Central memory CD8-positive, alpha-beta T cell (primary cell): ENCODE measurements around the gene WDFY3.

Experiments
- ATAC-seq: fragments of 150-1000 bp; cut with Tn5 transposase; replicated peaks from 2 replicates; pipeline ENCODE4 v1.10.0; 2022; ENCODE audit warnings: mild to moderate bottlenecking, moderate FRiP score, moderate number of reproducible peaks; ENCODE audit not compliant: poor library complexity, severe bottlenecking; ENCODE audit errors: extremely low read depth
- DNase-seq, 2 donors: peaks; one replicate each; pipeline ENCODE4 v3.0.0; 2021; ENCODE audit warnings: low spot score in 2 of 2
- H3K27ac Mint-ChIP-seq: one replicate; pipeline ENCODE4 v1.8.0; 2022; ENCODE audit warnings: low read depth, mild to moderate bottlenecking, moderate library complexity, mixed read lengths
- H3K27me3 Mint-ChIP-seq: one replicate; pipeline ENCODE4 v1.8.0; 2022; ENCODE audit warnings: mixed read lengths
- H3K36me3 Mint-ChIP-seq: one replicate; pipeline ENCODE4 v1.8.0; 2022; ENCODE audit warnings: mild to moderate bottlenecking, moderate library complexity, mixed read lengths; ENCODE audit not compliant: insufficient read depth
- H3K4me1 Mint-ChIP-seq: one replicate; pipeline ENCODE4 v1.8.0; 2022; ENCODE audit warnings: mixed read lengths
- H3K4me3 Mint-ChIP-seq: one replicate; pipeline ENCODE4 v1.8.0; 2022; ENCODE audit warnings: mild to moderate bottlenecking, moderate library complexity, mixed read lengths
- H3K9me3 Mint-ChIP-seq: one replicate; pipeline ENCODE4 v1.8.0; 2022; ENCODE audit warnings: mixed read lengths

WDFY3 gene

GRCh38 chr4:84964995-84965552 is 1.4 kb downstream of the WDFY3 start:
- no peak for DNase-seq
- Mint-ChIP-seq H3K9me3 (no peaks in the 10 kb centered on the region), H3K4me1 (peaks cover 11% of the 10 kb centered on the region), H3K27me3 (peaks cover 16% of the 10 kb centered on the region), H3K4me3 (no peak overlapping the region), H3K36me3 (no peaks in the 10 kb centered on the region), H3K27ac (no peak overlapping the region)
- ATAC-seq = no peak

GRCh38 chr4:84962102-84962501 is 4.4 kb downstream of the WDFY3 start:
- H3K4me3 Mint-ChIP-seq = no peak overlapping the region
- peaks cover 11% of the 10 kb centered on the region for H3K27me3 Mint-ChIP-seq
- no peaks in the 10 kb centered on the region for H3K9me3 Mint-ChIP-seq
- no peak overlapping the region for H3K27ac Mint-ChIP-seq
- H3K36me3 Mint-ChIP-seq = no peaks in the 10 kb centered on the region
- peaks cover 8% of the 10 kb centered on the region for H3K4me1 Mint-ChIP-seq
- DNase-seq (no peak), ATAC-seq (no peak)

GRCh38 chr4:84958434-84958833 is 8.1 kb downstream of the WDFY3 start:
- Mint-ChIP-seq H3K4me1 (no peaks in the 10 kb centered on the region), H3K36me3 (no peaks in the 10 kb centered on the region), H3K4me3 (no peak overlapping the region), H3K27ac (no peak overlapping the region), H3K9me3 (no peaks in the 10 kb centered on the region), H3K27me3 (no peaks in the 10 kb centered on the region)
- DNase-seq (no peak), ATAC-seq (no peak)

- ATAC-seq (no peak), DNase-seq (no peak)
- H3K4me3 Mint-ChIP-seq = no peak overlapping the region
- H3K36me3 Mint-ChIP-seq = no peaks in the 10 kb centered on the region
- H3K27me3 Mint-ChIP-seq = no peaks in the 10 kb centered on the region
- H3K9me3 Mint-ChIP-seq = no peaks in the 10 kb centered on the region
- no peaks in the 10 kb centered on the region for H3K4me1 Mint-ChIP-seq
- H3K27ac Mint-ChIP-seq = no peak overlapping the region
These were observed 8.7 kb downstream of the WDFY3 start for GRCh38 chr4:84957514-84958420.

GRCh38 chr4:84956014-84956413 is 10.5 kb downstream of the WDFY3 start:
- DNase-seq (no peak), ATAC-seq (no peak)
- Mint-ChIP-seq H3K27me3 (no peaks in the 10 kb centered on the region), H3K27ac (no peak overlapping the region), H3K4me3 (no peak overlapping the region), H3K4me1 (no peaks in the 10 kb centered on the region), H3K36me3 (no peaks in the 10 kb centered on the region), H3K9me3 (no peaks in the 10 kb centered on the region)

- H3K27ac Mint-ChIP-seq = no peak overlapping the region
- no peaks in the 10 kb centered on the region for H3K4me1 Mint-ChIP-seq
- H3K36me3 Mint-ChIP-seq = no peaks in the 10 kb centered on the region
- no peaks in the 10 kb centered on the region for H3K27me3 Mint-ChIP-seq
- DNase-seq = no peak
- H3K4me3 Mint-ChIP-seq = no peak overlapping the region
- no peak for ATAC-seq
- H3K9me3 Mint-ChIP-seq = no peaks in the 10 kb centered on the region
These were observed 11.4 kb downstream of the WDFY3 start for GRCh38 chr4:84954982-84955567.

- DNase-seq (no peak), ATAC-seq (no peak)
- H3K27ac Mint-ChIP-seq = no peak overlapping the region
- no peak overlapping the region for H3K4me3 Mint-ChIP-seq
- H3K27me3 Mint-ChIP-seq = no peaks in the 10 kb centered on the region
- no peaks in the 10 kb centered on the region for H3K9me3 Mint-ChIP-seq
- no peaks in the 10 kb centered on the region for H3K36me3 Mint-ChIP-seq
- H3K4me1 Mint-ChIP-seq = no peaks in the 10 kb centered on the region
These were observed 13.7 kb downstream of the WDFY3 start for GRCh38 chr4:84952776-84953175.

- no peaks in the 10 kb centered on the region for H3K9me3 Mint-ChIP-seq
- no peak for DNase-seq
- no peaks in the 10 kb centered on the region for H3K36me3 Mint-ChIP-seq
- no peaks in the 10 kb centered on the region for H3K4me1 Mint-ChIP-seq
- H3K4me3 Mint-ChIP-seq = no peak overlapping the region
- no peak overlapping the region for H3K27ac Mint-ChIP-seq
- no peak for ATAC-seq
- no peaks in the 10 kb centered on the region for H3K27me3 Mint-ChIP-seq
These were observed 14.5 kb downstream of the WDFY3 start for GRCh38 chr4:84952004-84952403.

GRCh38 chr4:84948056-84948455 is 18.4 kb downstream of the WDFY3 start:
- Mint-ChIP-seq H3K27ac (no peak overlapping the region), H3K36me3 (no peaks in the 10 kb centered on the region), H3K9me3 (no peaks in the 10 kb centered on the region), H3K4me1 (no peaks in the 10 kb centered on the region), H3K27me3 (no peaks in the 10 kb centered on the region), H3K4me3 (no peak overlapping the region)
- DNase-seq (no peak), ATAC-seq (no peak)

GRCh38 chr4:84944947-84945346 is 21.5 kb downstream of the WDFY3 start:
- peaks cover 6% of the 10 kb centered on the region for H3K9me3 Mint-ChIP-seq
- H3K27ac Mint-ChIP-seq = no peak overlapping the region
- ATAC-seq (no peak), DNase-seq (no peak)
- no peaks in the 10 kb centered on the region for H3K36me3 Mint-ChIP-seq
- no peak overlapping the region for H3K4me3 Mint-ChIP-seq
- no peaks in the 10 kb centered on the region for H3K4me1 Mint-ChIP-seq
- H3K27me3 Mint-ChIP-seq = no peaks in the 10 kb centered on the region

- H3K9me3 Mint-ChIP-seq = peaks cover 18% of the 10 kb centered on the region
- ATAC-seq (no peak), DNase-seq (no peak)
- H3K27ac Mint-ChIP-seq = no peak overlapping the region
- no peaks in the 10 kb centered on the region for H3K36me3 Mint-ChIP-seq
- no peaks in the 10 kb centered on the region for H3K4me1 Mint-ChIP-seq
- H3K4me3 Mint-ChIP-seq = no peak overlapping the region
- no peaks in the 10 kb centered on the region for H3K27me3 Mint-ChIP-seq
These were observed 25.5 kb downstream of the WDFY3 start for GRCh38 chr4:84940960-84941359.

GRCh38 chr4:84939113-84939512 is 27.4 kb downstream of the WDFY3 start:
- ATAC-seq = no peak
- no peak overlapping the region for H3K4me3 Mint-ChIP-seq
- no peak for DNase-seq
- peaks cover 18% of the 10 kb centered on the region for H3K9me3 Mint-ChIP-seq
- no peak overlapping the region for H3K27ac Mint-ChIP-seq
- no peaks in the 10 kb centered on the region for H3K27me3 Mint-ChIP-seq
- no peaks in the 10 kb centered on the region for H3K4me1 Mint-ChIP-seq
- no peaks in the 10 kb centered on the region for H3K36me3 Mint-ChIP-seq

- no peak overlapping the region for H3K4me3 Mint-ChIP-seq
- no peak overlapping the region for H3K27ac Mint-ChIP-seq
- peaks cover 18% of the 10 kb centered on the region for H3K9me3 Mint-ChIP-seq
- H3K36me3 Mint-ChIP-seq = no peaks in the 10 kb centered on the region
- no peak for ATAC-seq
- no peaks in the 10 kb centered on the region for H3K27me3 Mint-ChIP-seq
- H3K4me1 Mint-ChIP-seq = no peaks in the 10 kb centered on the region
- no peak for DNase-seq
These were observed 28.2 kb downstream of the WDFY3 start for GRCh38 chr4:84938316-84938715.
